Endothelial cell of hepatic sinusoid (primary cell): ENCODE results near the gene SIN3A.
"Not testable (repeated sequence)": the region's sequence is repeated elsewhere in the genome, so short reads cannot be mapped to it uniquely, and the experiment has no call there.

ENCODE experiments used
- in situ Hi-C: cut with HindIII; loops from 2 replicates; pipeline ENCODE4 v1.10.0; 2017; ENCODE audit warnings: low sequenced_read_pairs

The SIN3A gene

DNA sequence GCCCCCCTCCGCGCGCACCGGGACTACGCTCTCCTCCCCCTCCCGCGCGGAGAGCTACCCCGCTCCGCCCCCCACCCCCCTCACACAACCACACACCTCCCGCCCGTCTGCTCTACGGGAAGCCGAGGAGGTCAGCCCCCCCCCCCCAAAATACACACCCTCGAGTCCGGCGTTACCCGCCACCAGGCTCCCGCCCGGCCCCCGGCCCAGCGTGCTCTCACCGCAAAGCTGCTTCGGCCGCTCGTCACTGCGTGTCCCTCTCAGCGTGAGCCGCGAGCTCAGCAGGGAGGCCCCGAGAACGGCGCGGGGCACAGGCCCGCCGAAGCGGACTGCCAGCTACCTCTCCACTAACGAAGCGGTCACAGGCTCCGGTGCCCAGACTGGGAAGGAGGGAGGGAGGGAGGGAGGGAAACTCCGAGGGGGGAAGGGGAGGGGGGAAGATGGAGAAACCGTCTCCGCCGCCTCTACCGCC lies 252 bp downstream of the SIN3A start:
- in situ Hi-C loops = loop anchor here (25.0 kb wide), 1 partner anchor 186 kb away; the partner anchor contains the start of genes IMP3, SNUPN and SNX33

DNA sequence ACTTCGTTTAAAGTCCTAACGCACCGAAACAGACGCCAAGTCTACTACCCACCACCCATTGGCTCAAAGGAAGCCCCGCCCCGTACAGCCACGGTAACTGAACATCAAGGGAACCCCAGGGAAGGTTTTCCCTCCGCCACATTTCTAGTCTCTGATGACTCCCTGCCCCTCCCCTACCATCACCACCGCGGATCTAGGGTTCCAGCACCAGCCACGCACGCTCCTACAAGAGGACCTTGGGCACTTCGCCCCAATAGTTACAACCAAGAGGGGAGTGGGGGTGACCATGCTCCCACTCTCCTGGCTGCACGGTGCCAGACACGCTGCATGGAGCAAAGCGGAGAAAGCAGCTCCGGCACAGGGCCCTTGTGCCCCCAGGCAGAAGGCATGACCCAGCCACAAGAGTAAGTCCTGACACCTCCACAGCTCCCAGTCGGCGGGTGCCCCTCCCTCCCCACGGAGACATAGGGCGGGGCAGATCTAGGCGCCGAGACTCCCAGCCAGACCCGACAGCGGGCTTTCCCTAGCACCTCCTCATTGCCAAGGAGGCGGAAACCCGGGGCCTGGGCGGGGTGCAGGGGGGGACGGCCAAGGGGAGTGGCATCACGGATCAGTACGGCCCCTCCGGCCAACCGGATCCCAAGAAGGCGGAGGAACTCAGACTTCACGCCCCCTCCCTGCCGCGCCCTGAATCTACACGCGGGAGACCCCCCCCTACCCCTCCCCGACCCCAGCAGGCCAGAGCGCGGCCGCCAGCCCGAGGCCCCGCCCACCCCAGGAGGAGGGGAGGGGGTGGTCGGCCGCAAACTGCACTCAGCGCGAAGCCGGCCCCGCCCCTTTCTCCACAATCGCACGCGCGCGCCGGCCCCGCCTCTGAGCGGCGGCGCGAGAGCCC lies 936 bp downstream of the SIN3A start:
- in situ Hi-C loops = loop anchor here (25.0 kb wide), 1 partner anchor 187 kb away; the partner anchor contains the start of genes IMP3, SNUPN and SNX33

DNA sequence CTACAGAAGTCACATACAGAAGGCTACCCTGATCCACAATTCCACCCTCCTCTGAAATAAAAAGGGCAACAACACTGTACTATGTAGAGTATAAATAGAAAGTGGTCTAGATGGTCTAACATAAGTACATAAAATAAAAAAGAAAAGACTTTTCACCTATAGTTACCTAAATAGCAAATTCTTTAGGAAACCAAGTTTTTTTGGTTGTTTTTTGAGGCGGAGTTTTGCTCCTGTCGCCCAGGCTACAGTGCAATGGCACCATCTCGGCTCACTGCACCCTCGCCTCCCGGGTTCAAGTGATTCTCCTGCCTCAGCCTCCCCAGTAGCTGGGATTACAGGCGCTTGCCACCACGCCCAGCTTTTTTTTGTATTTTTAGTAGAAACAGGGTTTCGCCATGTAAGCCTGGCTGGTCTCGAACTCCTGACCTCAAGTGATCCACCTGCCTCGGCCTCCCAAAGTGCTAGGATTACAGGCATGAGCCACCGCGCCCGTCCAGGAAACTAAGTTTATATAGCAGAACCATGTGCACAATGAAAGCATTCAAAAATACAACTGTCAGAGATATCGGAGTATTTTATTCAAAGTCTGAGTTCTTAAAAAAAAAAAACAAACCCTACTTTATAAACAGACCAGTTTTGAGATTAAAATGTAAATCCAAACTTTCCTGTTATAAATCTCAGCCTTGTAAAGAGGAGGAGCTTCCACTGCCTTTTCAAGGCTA lies 1.7 kb downstream of the SIN3A start:
- in situ Hi-C loops = loop anchor here (25.0 kb wide), 1 partner anchor 188 kb away; the partner anchor contains the start of genes IMP3, SNUPN and SNX33

DNA sequence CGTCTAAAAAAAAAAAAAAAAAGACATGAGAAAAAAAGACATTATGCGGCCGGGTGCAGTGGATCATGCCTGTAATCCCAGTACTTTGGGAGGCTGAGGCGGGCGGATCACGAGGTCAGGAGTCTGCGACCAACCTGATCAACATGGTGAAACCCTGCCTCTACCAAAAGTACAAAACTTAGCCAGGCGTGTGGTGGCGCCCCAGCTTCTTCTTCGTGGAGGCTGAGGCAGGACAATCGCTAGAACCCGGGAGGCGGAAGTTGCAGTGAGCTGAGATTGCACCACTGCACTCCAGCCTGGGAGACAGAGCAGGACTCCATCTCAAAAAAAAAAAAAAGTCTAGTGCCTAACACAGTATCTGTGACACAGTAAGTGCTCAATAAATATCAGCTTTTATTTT lies 3.3 kb downstream of the SIN3A start:
- in situ Hi-C loops = not testable (repeated sequence)

DNA sequence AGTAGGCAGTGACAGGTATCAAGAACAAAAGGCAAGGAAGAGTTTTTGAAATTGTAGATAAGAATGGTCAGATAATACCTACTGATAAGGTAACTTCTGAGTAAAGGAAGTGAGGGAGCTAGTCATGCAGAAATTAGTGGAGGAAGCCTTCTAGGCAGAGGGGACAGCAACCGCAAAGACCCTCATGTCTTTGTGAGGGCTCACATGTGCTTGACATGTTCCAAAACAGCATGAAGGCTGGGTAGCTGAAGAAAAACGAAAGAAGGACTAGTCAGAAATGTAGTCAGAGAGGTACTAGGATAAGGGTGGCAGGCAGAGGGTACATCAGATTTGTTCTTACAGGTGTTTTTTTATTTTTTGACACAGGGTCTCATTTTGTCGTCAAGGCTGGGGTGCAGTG lies 5.3 kb downstream of the SIN3A start:
- in situ Hi-C loops = no loop called here

DNA sequence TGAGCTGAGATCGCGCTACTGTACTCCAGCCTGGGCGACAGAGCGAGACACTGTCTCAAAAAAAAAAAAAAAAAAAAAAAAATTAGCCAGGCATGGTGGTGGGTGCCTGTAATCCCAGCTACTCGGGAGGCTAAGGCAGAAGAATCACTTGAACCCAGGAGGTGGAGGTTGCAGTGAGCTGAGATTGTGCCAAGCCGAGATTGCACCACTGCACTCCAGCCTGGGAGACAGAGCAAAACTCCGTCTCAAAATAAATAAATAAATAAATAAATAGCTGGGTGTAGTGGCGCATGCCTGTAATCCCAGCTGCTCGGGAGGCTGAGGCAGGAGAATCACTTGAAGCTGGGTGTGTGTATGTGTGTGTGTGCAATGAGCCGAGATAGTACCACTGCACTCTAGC lies 6.2 kb downstream of the SIN3A start:
- in situ Hi-C loops = not testable (repeated sequence)

DNA sequence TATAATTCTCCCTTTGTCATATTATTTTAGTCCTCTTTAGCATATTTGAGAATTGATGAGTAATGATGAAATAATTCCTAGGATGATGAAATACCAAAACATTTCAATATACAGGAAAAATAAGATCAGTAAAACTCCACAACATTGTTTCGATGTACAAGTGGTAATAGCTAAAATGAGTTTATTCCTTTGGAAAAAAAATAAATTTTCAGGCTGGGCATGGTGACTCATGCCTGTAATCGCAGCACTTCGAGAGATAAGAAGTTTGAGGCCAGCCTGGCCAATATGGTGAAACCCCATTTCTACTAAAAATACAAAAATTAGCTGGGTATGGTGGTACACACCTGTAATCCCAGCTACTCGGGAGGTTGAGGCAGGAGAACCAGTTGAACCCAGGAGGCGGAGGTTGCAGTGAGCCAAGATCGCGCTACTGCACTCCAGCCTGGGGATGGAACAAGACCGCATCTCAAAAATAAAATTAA lies 7.5 kb downstream of the SIN3A start:
- in situ Hi-C loops = not testable (repeated sequence)

DNA sequence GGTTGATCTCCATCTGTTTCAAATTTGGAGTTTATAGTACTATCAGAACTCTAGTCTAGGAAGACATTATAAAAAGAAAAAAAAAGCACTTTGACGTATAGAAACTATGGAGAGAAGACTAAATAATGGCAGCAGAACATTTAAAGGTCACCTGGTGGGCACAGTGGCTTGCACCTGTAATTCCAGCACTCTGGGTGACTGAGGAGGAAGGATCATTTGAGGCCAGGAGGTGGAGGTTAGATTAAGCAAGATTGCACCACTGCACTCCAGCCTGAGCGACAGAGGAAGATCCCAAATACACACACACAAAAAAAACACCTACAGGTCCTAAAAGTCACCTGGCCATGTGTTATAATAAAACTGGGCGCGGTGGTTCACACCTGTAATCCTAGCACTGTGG lies 13.8 kb downstream of the SIN3A start:
- in situ Hi-C loops = no loop called here

DNA sequence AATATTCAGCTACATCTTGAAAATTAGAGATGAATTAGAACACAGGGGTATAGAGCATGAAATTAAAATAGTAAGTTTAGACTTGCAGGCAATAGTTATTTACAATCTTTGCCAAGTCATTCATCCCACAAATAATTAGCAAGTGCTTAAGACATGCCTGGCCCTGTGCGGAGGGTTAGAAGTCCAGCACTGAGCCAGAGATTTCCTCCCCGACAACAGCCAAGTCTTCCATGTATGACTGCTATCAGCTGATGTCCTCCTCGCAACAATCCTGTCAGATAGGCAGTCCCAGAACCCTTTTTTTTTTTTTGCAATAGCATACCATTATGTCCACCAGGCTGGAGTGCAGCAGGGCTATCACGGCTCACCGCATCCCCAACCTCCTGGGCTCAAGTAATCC lies 14.6 kb downstream of the SIN3A start:
- in situ Hi-C loops = no loop called here

DNA sequence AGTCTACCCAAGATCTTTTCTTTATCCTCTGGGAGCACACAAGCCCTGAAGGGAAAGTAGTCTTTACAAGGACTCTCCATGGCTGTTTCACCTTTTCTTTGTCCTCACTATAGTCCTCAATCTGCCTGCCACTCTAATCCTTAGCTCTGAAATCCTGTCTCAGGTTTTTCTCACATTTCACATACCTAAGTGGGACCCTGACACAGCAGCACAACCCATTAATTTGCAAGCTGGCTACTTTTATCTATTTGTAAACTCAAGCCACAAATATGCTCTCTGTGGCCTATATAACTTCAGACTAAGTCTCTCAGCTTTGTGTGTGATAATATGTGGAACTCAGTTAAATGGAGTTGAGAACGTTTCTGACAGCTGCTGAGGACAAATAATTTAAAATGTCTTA lies 19.8 kb downstream of the SIN3A start:
- in situ Hi-C loops = loop anchor here (5.0 kb wide), 1 partner anchor 49 kb away; no protein-coding TSS in a partner anchor

DNA sequence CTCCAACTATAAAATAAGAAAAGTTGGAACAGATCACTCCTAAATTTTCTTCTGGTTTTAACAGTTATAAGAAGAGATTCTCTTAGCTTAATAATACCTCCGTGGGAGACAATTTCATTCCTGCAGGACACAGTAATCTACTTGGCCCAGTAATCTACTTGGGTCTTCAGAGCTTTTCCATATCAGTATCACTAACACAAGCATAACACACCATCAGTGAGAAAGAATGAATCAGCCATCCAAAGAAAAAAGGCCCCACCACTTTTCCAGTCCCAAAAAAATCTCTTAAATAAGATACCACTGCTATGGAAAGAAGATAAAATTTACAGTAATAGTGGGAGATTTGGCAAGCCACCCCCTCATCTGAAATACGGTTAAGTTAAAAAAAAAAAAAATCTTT lies 20.2 kb downstream of the SIN3A start:
- in situ Hi-C loops = loop anchor here (5.0 kb wide), 1 partner anchor 49 kb away; no protein-coding TSS in a partner anchor

DNA sequence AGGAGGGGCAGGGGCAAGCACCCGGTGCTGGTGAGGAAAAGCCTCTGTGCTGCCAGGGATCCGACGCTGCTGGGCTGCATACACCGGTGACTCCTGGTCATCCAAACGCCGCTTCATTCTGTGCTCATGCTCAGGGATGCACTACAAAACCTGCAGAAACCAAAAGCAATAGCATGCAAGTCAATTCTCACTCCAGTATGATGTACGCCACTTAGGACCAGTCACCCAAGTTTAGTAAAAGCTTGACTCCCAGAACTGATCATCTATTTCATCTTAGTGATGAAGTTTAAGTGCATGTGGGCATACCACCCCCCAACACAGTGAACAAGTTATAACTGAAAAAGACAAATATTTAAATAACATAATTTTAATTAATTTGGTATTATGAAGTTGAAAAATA lies 21.2 kb downstream of the SIN3A start:
- in situ Hi-C loops = loop anchor here (5.0 kb wide), 1 partner anchor 48 kb away; no protein-coding TSS in a partner anchor

DNA sequence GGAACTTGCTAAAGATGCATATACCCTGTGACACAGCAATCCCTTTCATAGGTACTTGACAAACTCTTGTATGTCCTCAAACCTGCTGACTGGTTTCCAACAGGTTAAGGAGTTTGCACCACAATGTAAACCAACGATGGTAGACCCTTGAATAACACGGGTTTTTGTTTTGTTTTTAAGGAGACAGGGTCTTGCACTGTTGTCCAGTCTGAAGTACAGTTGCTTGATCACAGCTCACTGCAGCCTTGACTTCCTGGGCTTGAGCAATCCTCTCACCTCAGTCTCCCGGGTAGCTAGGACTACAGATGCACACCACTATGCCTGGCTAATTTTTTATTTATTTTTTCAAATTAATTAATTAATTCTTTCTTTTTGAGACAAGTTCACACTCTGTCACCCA lies 23.3 kb downstream of the SIN3A start:
- in situ Hi-C loops = no loop called here

DNA sequence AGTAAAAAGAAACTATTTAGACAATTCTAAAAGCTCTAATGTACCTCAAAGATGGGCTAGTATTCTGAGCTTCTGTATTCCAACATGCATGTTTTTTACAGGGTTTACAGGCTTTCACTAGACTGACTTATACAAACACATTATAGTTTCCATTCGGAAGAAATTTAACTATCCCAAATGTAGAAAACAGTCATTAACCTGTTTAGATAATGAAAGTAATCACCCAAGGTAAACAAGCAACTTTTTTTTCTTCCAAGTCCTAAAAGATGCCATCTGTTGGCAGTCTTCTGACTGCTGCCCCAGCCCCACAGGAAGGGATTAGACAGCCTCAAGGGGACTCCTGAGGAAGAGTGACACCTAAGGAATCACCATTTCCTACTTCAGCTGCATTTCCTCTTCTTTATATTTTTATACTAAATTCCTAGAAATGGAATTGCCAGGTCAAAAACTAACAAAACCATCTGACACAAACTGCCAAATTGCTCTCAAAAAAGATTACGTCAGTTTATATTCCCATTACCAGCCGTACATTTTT lies 25.5 kb downstream of the SIN3A start:
- in situ Hi-C loops = no loop called here

DNA sequence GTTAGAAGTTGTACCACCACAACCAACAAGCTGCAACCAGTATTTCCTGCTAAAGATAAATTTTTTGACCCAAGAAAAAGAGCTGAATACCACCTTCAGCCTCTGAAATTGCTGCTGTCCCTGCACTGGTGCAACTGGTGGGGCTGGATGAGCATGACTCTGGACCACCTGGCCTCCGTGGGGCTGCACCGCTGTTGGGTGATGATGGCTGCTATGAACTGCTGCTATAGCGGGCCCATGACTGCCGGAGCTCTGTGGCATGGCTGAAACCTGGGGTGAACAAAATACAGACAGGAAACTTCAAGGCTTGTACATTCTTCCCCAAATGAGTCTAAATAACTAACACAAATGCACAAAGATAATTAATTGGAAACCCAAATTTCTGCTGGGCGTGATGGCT lies 28.9 kb downstream of the SIN3A start:
- in situ Hi-C loops = no loop called here

DNA sequence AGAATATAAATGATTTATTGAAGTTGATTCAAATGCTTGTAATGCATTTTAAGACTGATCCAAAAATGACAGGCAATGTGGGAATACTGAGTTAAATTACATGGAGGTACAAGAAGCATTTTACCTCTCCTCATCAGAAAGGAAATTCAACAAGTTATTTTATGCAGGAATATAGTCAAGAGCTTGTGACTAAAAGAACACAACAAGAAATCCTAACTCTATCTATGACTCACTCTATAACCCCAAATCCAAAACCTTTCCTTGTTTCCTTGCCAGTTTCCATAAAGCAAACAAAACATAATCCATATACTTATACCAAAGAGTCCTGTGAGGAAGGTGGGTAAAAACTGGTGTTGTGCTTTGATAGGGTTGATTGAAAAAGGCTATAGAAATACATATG lies 30.8 kb downstream of the SIN3A start:
- in situ Hi-C loops = no loop called here

DNA sequence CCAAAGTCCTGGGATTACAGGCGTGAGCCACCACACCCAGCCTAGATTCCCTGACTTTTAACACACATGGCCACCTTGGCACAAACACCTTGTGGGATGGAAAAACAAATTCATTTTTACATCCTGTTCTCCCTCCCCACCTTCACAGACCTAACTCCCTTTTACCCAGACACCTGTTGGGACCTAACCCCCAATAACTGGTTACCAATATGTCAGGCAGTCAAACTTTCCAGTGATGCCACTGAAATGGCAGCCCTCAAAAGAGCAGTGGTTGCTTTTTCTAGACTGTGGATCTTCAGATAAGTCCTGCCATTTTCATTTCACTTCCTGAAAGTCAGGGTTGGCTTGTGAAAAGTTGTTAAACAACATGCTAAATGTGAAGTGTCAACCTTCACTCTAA lies 34.9 kb downstream of the SIN3A start:
- in situ Hi-C loops = no loop called here

DNA sequence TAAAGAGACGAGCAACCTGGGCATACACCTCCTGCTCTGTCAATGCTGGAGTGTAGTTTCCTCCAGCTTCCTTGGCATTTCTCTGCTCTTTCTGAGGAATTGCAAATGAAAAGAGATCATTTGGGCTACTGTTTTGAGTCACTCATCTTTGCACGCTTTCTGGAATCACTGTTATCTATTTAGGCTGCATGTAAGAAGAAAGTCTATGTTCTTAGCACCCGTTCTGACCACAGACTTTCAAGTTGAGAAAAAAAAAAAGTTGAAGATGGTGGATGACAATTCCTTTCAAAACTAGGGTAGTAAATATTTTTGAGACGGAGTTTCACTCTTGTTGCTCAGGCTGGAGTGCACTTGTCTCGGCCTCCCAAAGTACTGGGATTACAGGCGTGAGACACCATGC lies 41.3 kb downstream of the SIN3A start:
- in situ Hi-C loops = no loop called here

DNA sequence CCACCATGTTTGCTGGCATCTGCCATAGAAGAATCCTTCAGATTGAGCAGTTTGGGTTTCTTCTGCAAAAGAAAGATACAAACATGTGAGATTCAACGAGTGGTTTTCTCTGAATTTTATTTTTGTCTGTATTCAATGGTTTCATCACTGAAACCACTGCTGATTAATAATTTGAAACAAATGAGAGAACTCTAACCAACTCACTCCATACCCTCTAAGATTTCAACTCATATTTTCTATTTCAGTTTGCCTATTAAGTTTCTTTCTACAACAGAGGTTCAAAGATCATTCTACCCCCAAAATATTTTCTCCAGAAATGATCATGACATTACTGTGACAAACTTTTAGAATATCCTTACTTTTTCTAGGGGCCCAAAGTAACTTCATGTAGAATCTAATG lies 44.4 kb downstream of the SIN3A start:
- in situ Hi-C loops = no loop called here

DNA sequence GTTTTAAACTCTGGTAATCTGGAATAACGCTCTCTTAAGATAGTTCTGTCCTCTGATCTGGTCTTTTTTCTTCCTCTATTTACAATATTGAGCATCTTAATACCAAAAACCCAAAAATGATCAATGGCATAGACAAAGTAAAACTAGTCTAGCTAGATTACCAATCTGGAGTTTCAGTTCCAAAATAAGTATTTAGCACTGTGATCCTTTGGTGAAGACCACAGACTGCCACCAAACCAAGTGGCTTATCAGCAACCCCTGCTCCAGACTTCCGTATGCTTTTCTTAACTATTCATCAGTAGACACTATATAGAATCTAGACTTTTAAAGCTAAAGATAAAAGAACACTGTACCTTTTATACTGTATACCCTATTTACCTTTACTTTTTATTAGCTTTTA lies 47.6 kb downstream of the SIN3A start:
- in situ Hi-C loops = no loop called here

DNA sequence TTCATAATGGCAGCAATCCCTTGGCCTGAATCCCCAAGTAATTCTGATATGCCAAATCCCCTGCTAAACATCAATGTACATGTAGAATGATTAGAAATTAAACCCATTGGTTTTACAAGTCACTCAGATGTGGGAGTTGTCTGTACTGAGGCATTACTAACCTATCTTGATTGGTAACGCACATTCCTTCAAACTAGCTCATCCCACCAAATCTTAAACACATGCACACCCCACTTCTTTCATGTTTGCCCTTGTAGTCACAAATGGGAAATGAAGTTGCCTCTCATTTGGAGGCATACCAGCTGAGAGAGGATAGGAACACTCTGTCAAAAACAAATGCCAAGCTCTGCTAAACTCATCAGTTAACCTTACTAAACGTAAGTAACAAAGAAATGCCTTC lies 54.0 kb downstream of the SIN3A start:
- in situ Hi-C loops = no loop called here
